HG03378 (cell line): ENCODE measurements around the gene ODC1.
"Not testable (repeated sequence)": the region's sequence is repeated elsewhere in the genome, so short reads cannot be mapped to it uniquely, and the experiment has no call there.

ENCODE experiments used
- ATAC-seq: cut with Tn5 transposase; IDR thresholded peaks from one replicate; pipeline ENCODE4 v1.9.1; 2021; ENCODE audit warnings: mild to moderate bottlenecking, moderate library complexity; ENCODE audit not compliant: unreplicated experiment

The ODC1 gene

DNA sequence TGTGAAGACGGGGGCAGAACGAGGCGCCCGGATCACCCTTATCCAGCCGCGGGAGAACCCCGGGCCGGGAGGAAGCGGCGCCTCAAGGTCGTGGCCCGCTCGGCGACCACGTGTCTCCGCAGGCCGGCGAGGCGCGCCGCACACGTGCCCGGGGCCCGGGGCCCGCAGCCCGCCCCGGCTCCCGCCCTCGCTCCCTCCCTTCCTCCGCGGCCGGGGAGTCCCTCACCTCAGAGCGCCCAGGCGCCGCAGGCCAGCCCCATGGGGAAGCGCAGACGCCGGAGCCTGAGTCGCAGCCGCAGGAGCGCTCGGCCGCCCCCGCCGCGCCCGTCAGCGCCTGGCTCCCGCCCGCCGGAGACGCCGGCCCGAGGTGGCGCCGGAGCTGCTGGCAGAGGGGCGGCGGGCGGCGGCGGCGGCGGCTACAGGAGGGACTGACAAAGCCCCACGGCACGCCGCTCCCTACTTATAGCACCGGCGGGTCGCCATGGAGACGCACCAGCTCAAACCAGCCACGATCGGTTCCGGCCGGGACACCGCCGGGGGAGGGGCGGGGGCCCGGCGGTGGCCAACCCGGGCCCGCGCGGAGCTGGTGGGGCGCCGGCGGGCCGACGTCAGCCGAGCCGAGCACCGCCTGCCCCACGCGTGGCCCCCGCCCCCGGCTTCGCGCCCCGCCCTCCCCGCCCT, at the start of gene ODC1:
TSS of gene ODC1 (minus strand) at position 433 of the 681 bp plus-strand sequence. CDS start 3,295 bp downstream, outside the sequence.
- ATAC-seq = peak; percentile 38

DNA sequence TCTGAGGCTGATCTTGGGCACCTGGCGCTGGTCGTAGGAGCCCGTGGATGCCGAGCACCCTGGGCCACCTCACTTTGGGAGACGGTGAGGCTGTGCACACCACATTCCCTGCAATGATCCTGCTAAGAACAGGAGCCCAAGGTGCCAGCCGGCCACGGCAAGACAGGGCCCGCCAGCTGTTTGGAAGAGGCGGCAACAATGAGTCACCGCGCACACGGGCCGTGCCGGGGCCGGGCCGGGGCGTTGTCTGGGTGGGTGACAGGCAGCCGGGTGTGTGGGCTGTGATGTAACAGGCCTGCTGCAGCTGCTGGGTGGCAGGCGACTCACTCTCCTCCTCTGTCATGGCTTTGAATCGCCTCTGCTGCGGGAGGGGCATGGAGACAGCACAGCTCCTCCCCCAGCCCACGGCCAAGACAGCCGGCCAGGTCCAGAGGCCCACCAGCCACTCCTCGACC, 49.7 kb upstream of the ODC1 start:
- ATAC-seq = no peak

DNA sequence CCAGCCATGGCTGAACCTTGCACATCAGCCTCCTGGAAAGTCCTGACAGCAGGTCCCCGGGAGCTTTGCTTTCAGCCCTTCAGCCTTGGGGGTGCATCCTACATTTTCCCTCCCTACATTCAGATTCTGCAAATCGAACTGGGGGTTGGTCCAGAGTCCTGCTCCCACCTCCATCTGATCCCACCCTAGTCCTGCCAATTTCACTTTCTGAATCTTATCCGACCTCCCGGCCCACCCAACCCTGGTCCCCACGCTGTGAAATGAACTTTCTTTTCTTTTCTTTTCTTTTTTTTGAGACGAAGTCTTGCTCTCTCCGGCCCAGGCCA, 47.8 kb upstream of the ODC1 start:
- ATAC-seq = no peak

GRCh38 chr2:10495311-10495987, 47.3 kb upstream of the ODC1 start:
- ATAC-seq = no peak

DNA sequence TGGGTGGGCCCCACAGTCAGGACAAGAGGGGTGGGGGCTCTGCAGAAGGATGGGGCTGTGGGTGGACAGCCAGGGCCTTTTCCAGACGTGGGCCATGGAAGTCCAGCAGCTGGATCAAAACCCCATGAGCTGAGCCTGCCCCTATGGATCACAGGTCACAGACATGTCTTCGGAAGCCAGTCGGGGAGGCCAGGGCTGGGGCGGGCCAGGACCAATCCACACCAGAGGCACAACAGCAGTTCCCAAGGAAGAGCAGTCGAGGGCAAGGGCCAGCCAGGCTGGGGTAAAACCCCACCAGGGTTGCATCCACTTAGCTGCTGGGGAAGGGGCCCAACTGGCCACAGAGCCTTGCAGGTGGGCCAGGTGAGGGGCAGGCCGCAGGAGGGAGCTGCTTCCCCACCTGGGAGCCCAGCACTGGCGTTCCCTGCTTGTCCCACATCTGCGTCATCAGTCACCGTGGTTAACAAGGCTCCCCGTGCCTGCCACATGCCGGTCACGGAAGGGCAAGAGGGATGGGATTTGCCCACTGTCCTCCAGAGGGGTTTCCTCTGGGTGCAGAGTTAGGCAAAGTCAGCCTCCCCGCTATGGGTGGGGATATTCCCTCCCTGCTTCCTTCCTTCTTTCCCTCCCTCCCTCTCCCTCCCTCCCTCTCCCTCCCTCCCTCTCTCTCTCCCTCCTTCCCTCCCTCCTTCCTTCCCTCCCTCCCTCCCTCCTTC, 46.4 kb upstream of the ODC1 start:
- ATAC-seq = no peak

DNA sequence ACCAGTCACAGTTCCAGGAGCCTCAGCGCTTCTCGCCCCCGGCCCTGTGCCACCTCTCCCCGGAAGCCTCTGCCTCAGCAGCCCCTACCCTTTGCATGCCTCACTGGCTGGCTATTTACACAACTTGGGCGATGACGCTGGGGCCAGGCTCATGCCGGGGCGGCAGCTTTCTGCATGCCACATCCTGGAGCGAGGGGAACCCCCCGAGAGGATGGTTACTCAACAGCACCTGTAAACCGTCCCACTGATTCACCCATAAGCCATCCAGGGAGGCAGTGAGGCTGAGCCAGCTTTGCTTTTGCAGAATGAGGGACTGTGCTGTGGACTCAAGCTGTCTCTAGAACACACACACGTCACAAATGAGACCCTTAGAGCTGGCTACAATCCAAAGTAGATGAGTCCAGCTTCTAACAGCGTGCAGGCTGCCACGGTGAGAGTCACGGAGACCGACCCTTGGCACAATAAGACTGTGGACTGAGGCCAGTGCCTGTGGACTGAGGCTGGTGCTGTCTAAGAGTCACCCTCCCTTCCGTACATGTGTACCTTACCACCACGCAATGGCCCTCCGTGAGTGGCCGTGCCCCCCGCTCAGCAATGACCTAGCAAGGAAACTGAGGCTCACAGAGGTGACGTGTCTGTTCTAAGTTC, 45.6 kb upstream of the ODC1 start:
- peak; percentile 95 for ATAC-seq

DNA sequence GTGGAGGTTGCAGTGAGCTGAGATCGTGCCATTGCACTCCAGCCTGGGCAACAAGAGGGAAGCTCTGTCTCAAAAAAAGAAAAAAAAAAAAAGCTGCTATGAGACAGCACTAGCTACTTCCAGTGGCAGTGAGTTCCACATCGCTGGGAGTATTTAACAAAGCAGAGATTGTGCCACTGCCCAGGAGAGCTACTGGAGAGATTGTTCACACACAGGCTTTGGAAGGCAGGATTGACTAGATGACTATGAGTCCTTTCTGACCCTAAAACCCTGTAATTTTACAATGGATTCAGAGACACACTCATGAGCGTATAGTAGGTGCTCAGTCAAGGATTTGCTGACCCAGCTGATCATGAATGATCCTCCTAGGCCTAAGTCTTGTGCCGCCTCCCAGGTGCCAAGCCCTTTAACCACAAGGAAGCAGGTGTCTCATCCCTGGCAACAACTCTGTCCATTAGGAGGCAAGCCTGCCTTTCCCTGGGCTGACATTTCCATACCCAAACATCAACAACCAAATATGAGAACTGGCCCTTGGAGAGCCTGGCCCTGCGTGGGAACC, 45.0 kb upstream of the ODC1 start:
- no peak for ATAC-seq

- ATAC-seq = no peak
Measured at GRCh38 chr2:10490806-10491291, 42.7 kb upstream of the ODC1 start.

DNA sequence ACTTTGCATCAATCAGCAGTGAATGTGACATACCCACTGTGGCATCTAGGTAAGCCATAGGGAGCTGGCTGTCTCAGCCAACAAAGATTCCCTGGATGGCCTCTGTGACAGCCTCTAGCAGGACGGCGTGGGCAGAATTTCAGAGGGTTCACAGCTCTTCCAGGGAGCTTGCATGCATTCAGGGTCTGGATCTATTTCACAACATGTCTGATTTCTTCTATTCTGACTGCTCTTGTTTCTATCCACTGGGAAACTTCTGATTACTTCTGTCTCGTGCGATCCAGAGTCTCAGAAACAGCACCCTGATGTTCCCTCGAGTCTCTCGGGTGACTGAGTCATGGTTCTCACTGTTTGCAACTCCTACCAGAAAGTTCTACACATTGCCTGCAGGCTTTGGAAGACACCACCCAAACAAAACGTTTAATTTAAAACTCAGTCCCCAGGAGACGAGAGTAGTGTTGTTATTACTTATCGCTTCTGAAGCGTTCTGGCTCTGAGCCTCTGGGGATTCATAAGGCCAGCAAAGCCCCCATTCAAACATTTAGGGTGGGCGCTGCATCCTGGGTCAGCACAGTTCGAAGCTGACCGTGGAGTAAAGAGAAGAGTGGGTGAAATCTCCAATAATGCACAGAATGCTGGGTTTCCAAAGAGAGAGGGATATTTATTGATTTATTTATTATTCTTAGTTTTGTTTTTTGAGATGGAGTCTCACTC, 41.9 kb upstream of the ODC1 start:
- no peak for ATAC-seq

GRCh38 chr2:10488142-10488541, 40.0 kb upstream of the ODC1 start:
- not testable (repeated sequence) for ATAC-seq

- not testable (repeated sequence) for ATAC-seq
Measured at GRCh38 chr2:10487741-10488104, 39.6 kb upstream of the ODC1 start.

- ATAC-seq = no peak
Measured at GRCh38 chr2:10487081-10487740, 39.1 kb upstream of the ODC1 start.

GRCh38 chr2:10486601-10487079, 38.5 kb upstream of the ODC1 start:
- ATAC-seq = no peak

- no peak for ATAC-seq
Measured at GRCh38 chr2:10486091-10486490, 38.0 kb upstream of the ODC1 start.

DNA sequence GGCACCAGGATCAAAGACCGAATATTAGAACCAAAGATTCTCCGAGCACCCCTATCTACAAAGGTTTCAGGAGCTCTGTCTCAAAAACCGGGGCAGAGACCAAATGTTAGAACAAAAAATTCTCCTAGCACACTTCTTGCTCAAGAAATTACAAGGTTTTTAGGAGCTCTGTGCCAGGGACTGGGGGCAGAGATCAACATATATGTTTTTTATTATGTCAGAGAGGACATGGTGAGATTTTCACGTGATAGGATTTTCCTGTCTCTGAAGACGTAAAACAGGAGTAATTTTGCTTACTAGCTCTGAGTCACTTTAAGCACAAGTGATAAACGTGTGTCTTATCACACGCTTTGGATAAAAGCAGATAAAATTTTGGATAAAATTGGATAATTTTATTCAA, 34.8 kb upstream of the ODC1 start:
- no peak for ATAC-seq

DNA sequence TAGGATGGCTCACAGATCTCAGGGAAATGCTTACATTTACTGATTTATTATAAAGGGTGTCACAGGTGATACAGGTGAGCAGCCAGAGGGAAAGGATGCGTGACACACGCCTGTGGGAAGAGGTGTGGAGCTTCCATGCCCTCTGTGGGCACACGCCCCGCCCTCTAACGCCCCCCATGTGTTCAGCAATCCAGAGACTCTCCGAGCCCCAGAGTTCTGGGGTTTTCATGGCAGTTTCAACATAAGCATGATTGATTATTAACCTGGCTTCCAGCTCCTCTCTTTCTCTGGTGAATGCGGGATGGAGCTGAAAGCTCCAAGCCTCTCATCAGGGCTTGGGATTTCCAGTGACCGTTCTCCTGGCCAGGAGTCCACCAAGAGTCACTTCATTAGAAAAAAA, 34.3 kb upstream of the ODC1 start:
- ATAC-seq = no peak

- ATAC-seq = no peak
Measured at GRCh38 chr2:10481666-10482157, 33.6 kb upstream of the ODC1 start.

DNA sequence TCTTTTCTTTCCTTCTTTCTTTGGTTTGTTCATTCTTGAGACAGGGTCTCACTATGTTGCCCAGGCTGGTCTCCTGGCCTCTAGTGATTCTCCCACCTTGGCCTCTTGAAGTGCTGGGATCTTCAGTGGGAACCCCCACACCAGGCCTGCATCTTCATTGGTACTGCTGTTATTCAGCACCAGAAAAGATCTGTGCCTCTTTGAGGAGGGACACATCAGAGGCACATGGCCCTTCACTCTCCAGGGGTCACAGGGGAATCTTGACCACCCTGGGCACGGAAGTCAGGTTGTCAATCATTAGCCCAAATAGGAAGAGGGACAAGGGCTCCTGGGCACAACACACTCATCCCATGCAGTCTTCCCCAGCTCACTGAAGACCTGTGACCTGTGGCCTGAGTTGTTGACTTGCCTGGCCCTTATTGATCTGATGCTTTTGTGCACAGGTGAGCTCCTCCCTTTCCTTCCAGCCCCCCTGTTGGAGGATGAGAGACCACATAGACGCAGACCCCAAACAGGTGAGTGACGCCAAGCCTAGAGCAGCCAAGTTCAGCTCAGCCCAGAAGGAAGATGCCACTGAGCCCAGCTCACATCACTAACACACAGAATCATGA, 33.0 kb upstream of the ODC1 start:
- no peak for ATAC-seq

DNA sequence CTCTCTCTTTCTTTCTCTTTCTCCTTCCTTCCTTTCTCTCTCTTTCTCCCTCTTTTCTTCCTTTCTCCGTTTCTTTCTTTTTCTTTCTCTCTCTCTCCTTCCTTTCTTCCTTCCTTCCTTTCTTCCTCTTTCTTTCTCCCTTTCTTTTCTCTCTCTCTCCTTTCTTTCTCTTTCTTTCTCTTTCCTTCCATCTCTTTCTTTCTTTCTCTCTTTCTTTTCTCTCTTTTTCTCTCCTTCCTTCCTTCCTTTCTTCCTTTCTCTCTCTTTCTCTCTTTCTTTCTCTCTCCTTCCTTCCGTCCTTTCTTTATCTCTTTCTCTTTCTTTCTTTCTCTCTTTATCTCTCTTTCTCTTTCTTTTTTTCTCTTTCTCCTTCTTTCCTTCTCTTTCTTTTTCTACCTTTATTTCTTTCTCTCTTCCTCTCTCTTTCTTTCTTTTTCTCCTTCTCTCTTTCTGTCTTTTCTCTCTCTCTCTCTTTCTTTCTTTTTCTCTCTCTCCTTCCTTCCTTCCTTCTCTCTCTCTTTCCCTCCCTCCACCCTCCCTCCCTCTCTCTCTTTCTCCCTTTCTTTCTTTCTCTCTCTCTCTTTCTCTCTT, 32.3 kb upstream of the ODC1 start:
- ATAC-seq = no peak
